ENCODE results near the gene FSIP2.

GRCh38 chr2:185793532-185794345, 55.1 kb downstream of the FSIP2 start:
- TF ChIP-seq CTCF (tag by site-specific recombination; IDR thresholded peaks at IDR 0.05) = no peak
- TF ChIP-seq BCL6B (tag by site-specific recombination; IDR thresholded peaks at IDR 0.05) = no peak
- no peak for TF ChIP-seq ZNF37A (tag by site-specific recombination; IDR thresholded peaks at IDR 0.05)
- TF ChIP-seq ZNF664 (tag by site-specific recombination; IDR thresholded peaks at IDR 0.05) = no peak
- TF ChIP-seq ZNF596 (tag by site-specific recombination; IDR thresholded peaks at IDR 0.05) = no peak
- no peak for TF ChIP-seq ZFP3 (tag by site-specific recombination; IDR thresholded peaks at IDR 0.05; ENCODE audit: low read depth)
- no peak for TF ChIP-seq PBX3 (CRISPR knock-in tag; IDR thresholded peaks at IDR 0.05)
- TF ChIP-seq ELK4 (IDR thresholded peaks at IDR 0.05; ENCODE audit: borderline replicate concordance, low read depth, low read length) = no peak
- no peak for TF ChIP-seq HOXA7 (CRISPR knock-in tag; IDR thresholded peaks at IDR 0.05; ENCODE audit: borderline replicate concordance)
- no peak for TF ChIP-seq ZNF48 (tag by site-specific recombination; IDR thresholded peaks at IDR 0.05)
- TF ChIP-seq ZNF830 (tag by site-specific recombination; IDR thresholded peaks at IDR 0.05; ENCODE audit: low read depth) = no peak
- TF ChIP-seq ATF2 (tag by site-specific recombination; IDR thresholded peaks at IDR 0.05; ENCODE audit: low read depth) = no peak
- TF ChIP-seq MZF1 (tag by site-specific recombination; IDR thresholded peaks at IDR 0.05; ENCODE audit: borderline replicate concordance) = no peak
- TF ChIP-seq ZNF10 (tag by site-specific recombination; IDR thresholded peaks at IDR 0.05) = no peak

Data from HEK293 (cell line).